ENCODE data around the gene RFTN1.

Gene RFTN1

GRCh38 chr3:16423298-16423697 is 90.2 kb downstream of the RFTN1 start:
- TF ChIP-seq TSHZ2 (CRISPR knock-in tag; IDR thresholded peaks at IDR 0.05) (no peak), CREB5 (CRISPR knock-in tag; IDR thresholded peaks at IDR 0.05; ENCODE audit: low read depth) (no peak), ZNF70 (CRISPR knock-in tag; IDR thresholded peaks at IDR 0.05) (no peak), ZC3H10 (CRISPR knock-in tag; IDR thresholded peaks at IDR 0.05) (no peak), PATZ1 (CRISPR knock-in tag; IDR thresholded peaks at IDR 0.05; ENCODE audit: borderline replicate concordance) (no peak), PPARA (CRISPR knock-in tag; IDR thresholded peaks at IDR 0.05; ENCODE audit: borderline replicate concordance) (no peak), ESRRG (CRISPR knock-in tag; IDR thresholded peaks at IDR 0.05) (no peak), BACH2 (CRISPR knock-in tag; IDR thresholded peaks at IDR 0.05; ENCODE audit: borderline replicate concordance) (no peak), TCF4 (CRISPR knock-in tag; IDR thresholded peaks at IDR 0.05; ENCODE audit: borderline replicate concordance) (no peak)
- ATAC-seq = no peak

GRCh38 chr3:16419640-16420241 is 93.8 kb downstream of the RFTN1 start:
- TF ChIP-seq TCF4 (CRISPR knock-in tag; IDR thresholded peaks at IDR 0.05; ENCODE audit: borderline replicate concordance) (no peak), ESRRG (CRISPR knock-in tag; IDR thresholded peaks at IDR 0.05) (no peak), ZNF8 (CRISPR knock-in tag; IDR thresholded peaks at IDR 0.05) (no peak), ZFP30 (CRISPR knock-in tag; IDR thresholded peaks at IDR 0.05) (no peak), ARNTL (CRISPR knock-in tag; IDR thresholded peaks at IDR 0.05; ENCODE audit: borderline replicate concordance, low read depth) (no peak), CSRNP3 (CRISPR knock-in tag; IDR thresholded peaks at IDR 0.05) (no peak), ZNF70 (CRISPR knock-in tag; IDR thresholded peaks at IDR 0.05) (no peak), CREB5 (CRISPR knock-in tag; IDR thresholded peaks at IDR 0.05; ENCODE audit: low read depth) (no peak), OSR1 (CRISPR knock-in tag; IDR thresholded peaks at IDR 0.05) (no peak), ZFP3 (CRISPR knock-in tag; IDR thresholded peaks at IDR 0.05) (no peak), ZNF565 (CRISPR knock-in tag; conservative IDR thresholded peaks at IDR 0.05; ENCODE audit: low read depth) (no peak), BACH2 (CRISPR knock-in tag; IDR thresholded peaks at IDR 0.05; ENCODE audit: borderline replicate concordance) (no peak), CSDC2 (CRISPR knock-in tag; IDR thresholded peaks at IDR 0.05) (no peak), RARB (CRISPR knock-in tag; IDR thresholded peaks at IDR 0.05) (no peak)
- ATAC-seq = peak; percentile 37

- ATAC-seq = no peak
- TF ChIP-seq GLIS3 (CRISPR knock-in tag; IDR thresholded peaks at IDR 0.05) (no peak), ZC3H10 (CRISPR knock-in tag; IDR thresholded peaks at IDR 0.05) (no peak), ARNTL (CRISPR knock-in tag; IDR thresholded peaks at IDR 0.05; ENCODE audit: borderline replicate concordance, low read depth) (no peak), PPARA (CRISPR knock-in tag; IDR thresholded peaks at IDR 0.05; ENCODE audit: borderline replicate concordance) (no peak), CSDC2 (CRISPR knock-in tag; IDR thresholded peaks at IDR 0.05) (no peak), OSR1 (CRISPR knock-in tag; IDR thresholded peaks at IDR 0.05) (no peak), ESRRG (CRISPR knock-in tag; IDR thresholded peaks at IDR 0.05) (no peak), ZNF565 (CRISPR knock-in tag; conservative IDR thresholded peaks at IDR 0.05; ENCODE audit: low read depth) (no peak), TOX (CRISPR knock-in tag; IDR thresholded peaks at IDR 0.05; ENCODE audit: borderline replicate concordance) (no peak), ZFP3 (CRISPR knock-in tag; IDR thresholded peaks at IDR 0.05) (no peak), POU6F1 (CRISPR knock-in tag; IDR thresholded peaks at IDR 0.05; ENCODE audit: borderline replicate concordance, low read depth) (no peak), ZFP30 (CRISPR knock-in tag; IDR thresholded peaks at IDR 0.05) (no peak), CSRNP3 (CRISPR knock-in tag; IDR thresholded peaks at IDR 0.05) (no peak)
These were observed 95.4 kb downstream of the RFTN1 start for GRCh38 chr3:16417945-16418739.
